Measurements from ENCODE around the gene CTR9. TPM values are rescaled to one million over a fixed set of nuclear protein-coding genes. Genes with fewer than 3 reads are reported as not detected.

Gene CTR9
- total RNA-seq, 2 donors from 2014 or later: 34.0 to 47.4 TPM

GRCh38 chr11:10728154-10728553, 22.9 kb upstream of the CTR9 start:
- Mint-ChIP-seq H3K27me3 (peaks cover 13% of the 10 kb centered on the region), H3K4me3 (no peak overlapping the region), H3K4me1 (peaks cover 12% of the 10 kb centered on the region), H3K9me3 (no peaks in the 10 kb centered on the region), H3K27ac (no peak overlapping the region), H3K36me3 (ENCODE audit: low read depth) (no peaks in the 10 kb centered on the region)
- ATAC-seq (replicated peaks): no peak

GRCh38 chr11:10728789-10729472, 22.1 kb upstream of the CTR9 start:
- no peak overlapping the region for H3K27ac Mint-ChIP-seq
- no peak for ATAC-seq (replicated peaks)
- peaks cover 12% of the 10 kb centered on the region for H3K4me1 Mint-ChIP-seq
- no peaks in the 10 kb centered on the region for H3K9me3 Mint-ChIP-seq
- H3K36me3 Mint-ChIP-seq (ENCODE audit: low read depth): no peaks in the 10 kb centered on the region
- H3K4me3 Mint-ChIP-seq: no peak overlapping the region
- H3K27me3 Mint-ChIP-seq: peaks cover 12% of the 10 kb centered on the region

GRCh38 chr11:10730151-10730550, 20.9 kb upstream of the CTR9 start:
- no peak for ATAC-seq (replicated peaks)
- peaks cover 11% of the 10 kb centered on the region for H3K4me1 Mint-ChIP-seq
- no peaks in the 10 kb centered on the region for H3K36me3 Mint-ChIP-seq (ENCODE audit: low read depth)
- no peaks in the 10 kb centered on the region for H3K9me3 Mint-ChIP-seq
- no peak overlapping the region for H3K27ac Mint-ChIP-seq
- no peak overlapping the region for H3K4me3 Mint-ChIP-seq
- peaks cover 9% of the 10 kb centered on the region for H3K27me3 Mint-ChIP-seq

GRCh38 chr11:10731064-10731680, 19.9 kb upstream of the CTR9 start:
- H3K4me1 Mint-ChIP-seq: peaks cover 7% of the 10 kb centered on the region
- H3K4me3 Mint-ChIP-seq: no peak overlapping the region
- peaks cover 9% of the 10 kb centered on the region for H3K27me3 Mint-ChIP-seq
- H3K9me3 Mint-ChIP-seq: no peaks in the 10 kb centered on the region
- H3K36me3 Mint-ChIP-seq (ENCODE audit: low read depth): no peaks in the 10 kb centered on the region
- ATAC-seq (replicated peaks): no peak
- H3K27ac Mint-ChIP-seq: no peak overlapping the region

GRCh38 chr11:10735481-10736475, 15.3 kb upstream of the CTR9 start:
- Mint-ChIP-seq H3K27ac (peak overlapping the region; percentile 23), H3K9me3 (no peaks in the 10 kb centered on the region), H3K4me3 (peak overlapping the region; percentile 45)

GRCh38 chr11:10742460-10743208, 8.4 kb upstream of the CTR9 start:
- Mint-ChIP-seq H3K27ac (peak overlapping the region; percentile 76), H3K27me3 (no peaks in the 10 kb centered on the region), H3K9me3 (no peaks in the 10 kb centered on the region), H3K4me3 (peak overlapping the region; percentile 64), H3K36me3 (ENCODE audit: low read depth) (no peaks in the 10 kb centered on the region), H3K4me1 (peaks cover 28% of the 10 kb centered on the region)
- peak; percentile 99 for ATAC-seq (replicated peaks)

More at GRCh38 chr11:10735481-10736475, 15.3 kb upstream of the CTR9 start:
- Mint-ChIP-seq H3K36me3 (ENCODE audit: low read depth) (no peaks in the 10 kb centered on the region), H3K27me3 (peaks cover 4% of the 10 kb centered on the region), H3K4me1 (peaks cover 10% of the 10 kb centered on the region)
- ATAC-seq (replicated peaks): peak; percentile 99

- peak overlapping the region; percentile 76 for H3K27ac Mint-ChIP-seq
- H3K4me1 Mint-ChIP-seq: peaks cover 36% of the 10 kb centered on the region
- H3K36me3 Mint-ChIP-seq (ENCODE audit: low read depth): no peaks in the 10 kb centered on the region
- H3K9me3 Mint-ChIP-seq: no peaks in the 10 kb centered on the region
- no peaks in the 10 kb centered on the region for H3K27me3 Mint-ChIP-seq
- peak; percentile 9 for ATAC-seq (replicated peaks)
- peak overlapping the region; percentile 64 for H3K4me3 Mint-ChIP-seq
These were observed 7.6 kb upstream of the CTR9 start for GRCh38 chr11:10743354-10744000.

- ATAC-seq (replicated peaks): no peak
- no peaks in the 10 kb centered on the region for H3K27me3 Mint-ChIP-seq
- H3K4me3 Mint-ChIP-seq: peak overlapping the region; percentile 64
- H3K36me3 Mint-ChIP-seq (ENCODE audit: low read depth): no peaks in the 10 kb centered on the region
- peaks cover 37% of the 10 kb centered on the region for H3K4me1 Mint-ChIP-seq
- H3K27ac Mint-ChIP-seq: peak overlapping the region; percentile 50
- no peaks in the 10 kb centered on the region for H3K9me3 Mint-ChIP-seq
These were observed 6.8 kb upstream of the CTR9 start for GRCh38 chr11:10744206-10744605.

GRCh38 chr11:10746871-10747270, 4.2 kb upstream of the CTR9 start:
- H3K4me3 Mint-ChIP-seq: no peak overlapping the region
- no peaks in the 10 kb centered on the region for H3K36me3 Mint-ChIP-seq (ENCODE audit: low read depth)
- no peak for ATAC-seq (replicated peaks)
- no peak overlapping the region for H3K27ac Mint-ChIP-seq
- H3K9me3 Mint-ChIP-seq: no peaks in the 10 kb centered on the region
- H3K4me1 Mint-ChIP-seq: peaks cover 36% of the 10 kb centered on the region
- H3K27me3 Mint-ChIP-seq: no peaks in the 10 kb centered on the region

- Mint-ChIP-seq H3K9me3 (no peaks in the 10 kb centered on the region), H3K4me1 (peaks cover 33% of the 10 kb centered on the region), H3K27ac (no peak overlapping the region), H3K36me3 (ENCODE audit: low read depth) (peaks cover 6% of the 10 kb centered on the region), H3K4me3 (no peak overlapping the region), H3K27me3 (no peaks in the 10 kb centered on the region)
- ATAC-seq (replicated peaks): no peak
These were observed 3.3 kb upstream of the CTR9 start for GRCh38 chr11:10747733-10748132.

- no peak overlapping the region for H3K27ac Mint-ChIP-seq
- H3K9me3 Mint-ChIP-seq: no peaks in the 10 kb centered on the region
- H3K4me1 Mint-ChIP-seq: peaks cover 17% of the 10 kb centered on the region
- no peaks in the 10 kb centered on the region for H3K27me3 Mint-ChIP-seq
- peak overlapping the region; percentile 12 for H3K4me3 Mint-ChIP-seq
- ATAC-seq (replicated peaks): no peak
- H3K36me3 Mint-ChIP-seq (ENCODE audit: low read depth): peaks cover 7% of the 10 kb centered on the region
These were observed 1.6 kb upstream of the CTR9 start for GRCh38 chr11:10749476-10749875.

- peak; percentile 22 for ATAC-seq (replicated peaks)
- Mint-ChIP-seq H3K9me3 (no peaks in the 10 kb centered on the region), H3K36me3 (ENCODE audit: low read depth) (peaks cover 7% of the 10 kb centered on the region), H3K4me3 (peak overlapping the region; percentile 96), H3K27me3 (no peaks in the 10 kb centered on the region), H3K27ac (peak overlapping the region; percentile 94), H3K4me1 (peaks cover 13% of the 10 kb centered on the region)
These were observed 515 bp downstream of the CTR9 start for GRCh38 chr11:10751581-10751940.

GRCh38 chr11:10752061-10752460, 1.0 kb downstream of the CTR9 start:
- H3K4me3 Mint-ChIP-seq: peak overlapping the region; percentile 96
- H3K27ac Mint-ChIP-seq: peak overlapping the region; percentile 94
- H3K9me3 Mint-ChIP-seq: no peaks in the 10 kb centered on the region
- H3K4me1 Mint-ChIP-seq: peaks cover 13% of the 10 kb centered on the region
- H3K27me3 Mint-ChIP-seq: no peaks in the 10 kb centered on the region
- peaks cover 7% of the 10 kb centered on the region for H3K36me3 Mint-ChIP-seq (ENCODE audit: low read depth)
- ATAC-seq (replicated peaks): no peak
